Uterus (tissue), 4 donors: ENCODE measurements around the gene CHN2. TPM values are rescaled to one million over a fixed set of nuclear protein-coding genes. Genes with fewer than 3 reads are reported as not detected.

Source experiments
- DNase-seq, 2 donors: peaks; one replicate each; pipeline ENCODE4 v3.0.0-alpha.2; 2019 to 2020
- H3K27ac ChIP-seq, 2 donors: fragments of 200-600 bp; sonication (generic); 1 replicate in 1 of 2; 2 replicates in 1 of 2; pipeline ENCODE4 v1.5.1; 2016 to 2018
- H3K27me3 ChIP-seq, 2 donors: fragments of 200-600 bp; sonication (generic); one replicate each; pipeline ENCODE4 v1.5.1; 2018 to 2019; ENCODE audit warnings: control low read depth in 1 of 2
- H3K36me3 ChIP-seq, 2 donors: fragments of 200-600 bp; sonication (generic); one replicate each; pipeline ENCODE4 v1.5.1; 2019; ENCODE audit warnings: control low read depth in 1 of 2
- H3K4me1 ChIP-seq, 2 donors: fragments of 200-600 bp; sonication (generic); one replicate each; pipeline ENCODE4 v1.5.1; 2018 to 2019; ENCODE audit warnings: control low read depth in 1 of 2
- H3K4me3 ChIP-seq, 2 donors: fragments of 200-600 bp; sonication (generic); 1 replicate in 1 of 2; 2 replicates in 1 of 2; pipeline ENCODE4 v1.5.1; 2018 to 2019; ENCODE audit warnings: mild to moderate bottlenecking in 1 of 2
- H3K9me3 ChIP-seq, 2 donors: fragments of 200-600 bp; sonication (generic); one replicate each; pipeline ENCODE4 v1.5.1; 2019; ENCODE audit warnings: control low read depth in 1 of 2
- POLR2A ChIP-seq, 2 donors: fragments of 450-650 bp; IDR thresholded peaks; one replicate each; pipeline ENCODE4 v1.6.1; 2016; ENCODE audit warnings: antibody characterized with exemption in 2 of 2, mild to moderate bottlenecking in 1 of 2, moderate library complexity in 1 of 2
- intact Hi-C: fragments of 100-400 bp; cut with DNase I; formaldehyde crosslinking; loops from one replicate; pipeline ENCODE4 v1.15.1; 2023; ENCODE audit warnings: low total_unique reads
- total RNA-seq, 4 donors: library from RNA; depleted of rRNA in 3 of 4; stranded (reverse); fragments of >200 nt in 3 of 4; gene quantifications; one replicate each; pipeline versions ENCODE4 v1.1.0 to v1.2.4, GENCODE V29; 2014 to 2023
- TF ChIP-seq, protein P1 (sequence below), 4 experiments: fragments of 200-600 bp in 2 of 4; fragments of 450-650 bp in 2 of 4; sonication (generic) in 2 of 4; IDR thresholded peaks; one replicate each; pipeline ENCODE4 v1.5.1; 2016 to 2019; ENCODE audit warnings: antibody characterized with exemption in 4 of 4, mild to moderate bottlenecking in 2 of 4, moderate library complexity in 1 of 4
- donor health status: DM: yes; HTN: yes; CAD: no.

CHN2 gene
- total RNA-seq, 4 donors from 2014 or later: 9.8 to 22.9 (median 18.3) TPM

DNA sequence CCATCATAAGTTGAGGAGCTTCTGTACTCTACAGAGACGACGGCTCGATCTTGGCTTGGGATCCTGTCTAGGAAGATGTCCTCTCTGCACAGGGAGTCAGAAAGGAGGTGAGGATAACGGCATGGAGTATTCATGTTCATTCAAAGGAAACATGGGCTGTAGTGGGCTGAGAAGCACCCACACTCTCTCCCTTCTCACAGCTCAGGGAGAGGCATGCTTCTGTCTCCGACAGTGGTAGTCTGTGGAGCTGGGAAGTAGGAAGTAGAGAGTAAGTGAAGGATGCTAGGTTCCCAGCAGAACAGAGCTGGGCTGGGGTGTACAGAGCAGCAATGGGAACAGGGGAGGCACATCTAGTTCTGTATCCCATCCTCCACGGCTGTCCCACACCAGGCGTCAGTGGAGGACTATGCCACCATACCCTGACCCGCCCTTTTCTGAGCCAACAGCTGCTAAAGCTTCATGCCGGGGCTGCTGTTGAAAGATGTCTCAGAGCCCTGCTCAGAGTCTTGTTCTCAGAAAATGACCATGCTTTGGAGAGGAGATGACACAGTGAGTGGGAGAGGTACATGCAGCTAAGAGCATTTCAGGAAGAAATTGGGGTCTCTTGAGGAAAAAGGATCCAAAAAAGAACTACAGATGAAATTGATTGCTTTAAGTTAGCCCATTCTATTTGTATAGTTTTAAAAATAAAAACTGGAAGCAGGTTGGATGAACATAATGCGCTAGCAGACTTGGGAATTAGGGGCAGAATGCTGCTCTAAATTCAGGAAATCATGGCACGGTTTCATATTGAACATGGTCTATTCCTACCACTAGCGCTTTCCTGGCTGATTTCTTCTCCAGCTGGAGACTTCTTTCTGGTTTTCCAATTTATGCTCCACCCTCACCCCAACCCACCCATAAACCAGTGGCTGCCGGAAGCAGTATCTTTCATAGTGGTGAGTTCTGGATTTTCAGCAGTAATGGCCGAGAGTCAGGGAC, 138.6 kb downstream of the CHN2 start:
- Histone ChIP-seq H3K27ac (no peak overlapping the region), H3K4me1 (no peaks in the 10 kb centered on the region), H3K27me3 (no peaks in the 10 kb centered on the region), H3K36me3 (no peaks in the 10 kb centered on the region), H3K9me3 (no peaks in the 10 kb centered on the region), H3K4me3 (no peak overlapping the region)
- intact Hi-C loops: no loop called here
- no peak for DNase-seq
- TF ChIP-seq, protein P1, sequence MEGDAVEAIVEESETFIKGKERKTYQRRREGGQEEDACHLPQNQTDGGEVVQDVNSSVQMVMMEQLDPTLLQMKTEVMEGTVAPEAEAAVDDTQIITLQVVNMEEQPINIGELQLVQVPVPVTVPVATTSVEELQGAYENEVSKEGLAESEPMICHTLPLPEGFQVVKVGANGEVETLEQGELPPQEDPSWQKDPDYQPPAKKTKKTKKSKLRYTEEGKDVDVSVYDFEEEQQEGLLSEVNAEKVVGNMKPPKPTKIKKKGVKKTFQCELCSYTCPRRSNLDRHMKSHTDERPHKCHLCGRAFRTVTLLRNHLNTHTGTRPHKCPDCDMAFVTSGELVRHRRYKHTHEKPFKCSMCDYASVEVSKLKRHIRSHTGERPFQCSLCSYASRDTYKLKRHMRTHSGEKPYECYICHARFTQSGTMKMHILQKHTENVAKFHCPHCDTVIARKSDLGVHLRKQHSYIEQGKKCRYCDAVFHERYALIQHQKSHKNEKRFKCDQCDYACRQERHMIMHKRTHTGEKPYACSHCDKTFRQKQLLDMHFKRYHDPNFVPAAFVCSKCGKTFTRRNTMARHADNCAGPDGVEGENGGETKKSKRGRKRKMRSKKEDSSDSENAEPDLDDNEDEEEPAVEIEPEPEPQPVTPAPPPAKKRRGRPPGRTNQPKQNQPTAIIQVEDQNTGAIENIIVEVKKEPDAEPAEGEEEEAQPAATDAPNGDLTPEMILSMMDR (IDR thresholded peaks at IDR 0.05): no peak
- no peak for TF ChIP-seq POLR2A (IDR thresholded peaks at IDR 0.05)

GRCh38 chr7:29335188-29336083, 140.9 kb downstream of the CHN2 start:
- no peaks in the 10 kb centered on the region for H3K36me3 ChIP-seq
- H3K27me3 ChIP-seq: no peaks in the 10 kb centered on the region
- no peak for TF ChIP-seq POLR2A (IDR thresholded peaks at IDR 0.05)
- TF ChIP-seq, protein P1 (IDR thresholded peaks at IDR 0.05): no peak
- no peak for DNase-seq
- intact Hi-C loops: no loop called here
- no peaks in the 10 kb centered on the region for H3K9me3 ChIP-seq
- no peak overlapping the region for H3K27ac ChIP-seq
- H3K4me1 ChIP-seq: no peaks in the 10 kb centered on the region
- no peak overlapping the region for H3K4me3 ChIP-seq

DNA sequence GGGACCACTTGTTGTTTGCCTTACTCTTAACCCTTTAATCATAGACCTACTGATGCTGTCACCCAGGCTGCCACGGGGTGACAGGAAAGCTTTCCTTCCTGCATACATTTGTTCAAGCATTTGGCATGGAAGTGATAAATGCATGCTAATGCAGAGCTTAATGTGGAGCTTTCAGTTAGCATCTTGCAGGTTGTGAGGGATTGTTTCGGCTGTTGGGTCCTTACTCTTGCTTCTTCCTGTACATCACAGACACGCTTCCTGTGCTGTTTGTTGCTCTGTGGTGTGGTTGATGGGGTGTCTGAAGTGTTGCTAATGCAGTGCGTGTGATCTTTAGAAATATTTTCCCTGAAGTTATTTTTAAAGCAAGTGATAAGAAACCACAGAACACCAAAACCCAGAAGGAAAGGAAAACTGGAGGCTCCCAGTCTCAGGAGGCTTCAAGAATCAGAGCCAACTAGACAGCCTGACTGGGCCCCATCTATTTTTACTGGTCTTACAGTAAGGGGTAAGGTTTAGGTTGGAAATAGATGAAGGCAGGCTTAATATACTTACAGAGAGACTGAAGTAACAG, 143.1 kb downstream of the CHN2 start:
- Histone ChIP-seq H3K27ac (no peak overlapping the region), H3K36me3 (no peaks in the 10 kb centered on the region), H3K27me3 (no peaks in the 10 kb centered on the region), H3K9me3 (no peaks in the 10 kb centered on the region), H3K4me1 (no peaks in the 10 kb centered on the region), H3K4me3 (no peak overlapping the region)
- intact Hi-C loops: no loop called here
- DNase-seq: no peak
- no peak for TF ChIP-seq POLR2A (IDR thresholded peaks at IDR 0.05)
- TF ChIP-seq, protein P1 (IDR thresholded peaks at IDR 0.05): no peak

- H3K27me3 ChIP-seq: no peaks in the 10 kb centered on the region
- no peaks in the 10 kb centered on the region for H3K9me3 ChIP-seq
- intact Hi-C loops: no loop called here
- H3K27ac ChIP-seq: no peak overlapping the region
- no peak for DNase-seq
- H3K36me3 ChIP-seq: no peaks in the 10 kb centered on the region
- H3K4me1 ChIP-seq: no peaks in the 10 kb centered on the region
- H3K4me3 ChIP-seq: no peak overlapping the region
- TF ChIP-seq POLR2A (IDR thresholded peaks at IDR 0.05): no peak
- TF ChIP-seq, protein P1 (IDR thresholded peaks at IDR 0.05): no peak
These were observed 146.1 kb downstream of the CHN2 start for GRCh38 chr7:29340696-29341095.
